ENCODE results near the gene NOD1.

- no peak for TF ChIP-seq HCFC1 (IDR thresholded peaks at IDR 0.05; ENCODE audit: low read depth, low read length)
- no peak for TF ChIP-seq GLI4 (CRISPR knock-in tag; IDR thresholded peaks at IDR 0.05; ENCODE audit: borderline replicate concordance)
- TF ChIP-seq ZNF33A (CRISPR knock-in tag; IDR thresholded peaks at IDR 0.05; ENCODE audit: borderline replicate concordance) = no peak
- TF ChIP-seq HNRNPH1 (optimal IDR thresholded peaks at IDR 0.05; ENCODE audit: low read depth, low read length) = no peak
- no peak for TF ChIP-seq DNMT1 (CRISPR knock-in tag; IDR thresholded peaks at IDR 0.05)
- no peak for TF ChIP-seq KLF13 (CRISPR knock-in tag; IDR thresholded peaks at IDR 0.05)
- no peak for TF ChIP-seq CTCF (CRISPR knock-in tag; IDR thresholded peaks at IDR 0.05)
- no peak for TF ChIP-seq SRF (IDR thresholded peaks at IDR 0.05; ENCODE audit: low read depth, low read length)
- TF ChIP-seq HMGA1 (CRISPR knock-in tag; conservative IDR thresholded peaks at IDR 0.05) = no peak
- no peak for TF ChIP-seq RNF219 (CRISPR knock-in tag; IDR thresholded peaks at IDR 0.05)
Measured at GRCh38 chr7:30487371-30487770, 8.8 kb upstream of the NOD1 start.

Data from HepG2 (cell line).